ENCODE measurements around the gene UBP1.

DNA sequence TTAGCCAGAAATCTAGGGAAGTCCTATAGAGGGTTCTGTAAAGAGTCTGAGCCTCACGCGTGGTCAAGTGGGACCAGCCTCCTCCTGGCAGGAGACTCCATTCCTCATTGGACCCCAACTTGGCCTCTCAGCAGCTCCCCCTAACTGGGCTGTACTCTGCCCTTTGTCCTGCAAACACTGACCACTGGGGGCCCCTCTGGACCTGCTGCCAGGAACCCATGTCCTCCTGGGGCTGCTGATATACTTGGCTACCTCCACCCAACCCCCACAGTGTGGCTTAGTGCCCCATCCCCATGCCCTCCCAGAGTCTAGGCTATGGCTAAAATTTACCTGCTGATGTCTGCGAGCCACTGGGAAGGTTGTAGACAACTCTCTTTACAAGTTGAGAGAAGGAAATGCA is 62.7 kb downstream of the UBP1 start:
- TF ChIP-seq, protein P1, sequence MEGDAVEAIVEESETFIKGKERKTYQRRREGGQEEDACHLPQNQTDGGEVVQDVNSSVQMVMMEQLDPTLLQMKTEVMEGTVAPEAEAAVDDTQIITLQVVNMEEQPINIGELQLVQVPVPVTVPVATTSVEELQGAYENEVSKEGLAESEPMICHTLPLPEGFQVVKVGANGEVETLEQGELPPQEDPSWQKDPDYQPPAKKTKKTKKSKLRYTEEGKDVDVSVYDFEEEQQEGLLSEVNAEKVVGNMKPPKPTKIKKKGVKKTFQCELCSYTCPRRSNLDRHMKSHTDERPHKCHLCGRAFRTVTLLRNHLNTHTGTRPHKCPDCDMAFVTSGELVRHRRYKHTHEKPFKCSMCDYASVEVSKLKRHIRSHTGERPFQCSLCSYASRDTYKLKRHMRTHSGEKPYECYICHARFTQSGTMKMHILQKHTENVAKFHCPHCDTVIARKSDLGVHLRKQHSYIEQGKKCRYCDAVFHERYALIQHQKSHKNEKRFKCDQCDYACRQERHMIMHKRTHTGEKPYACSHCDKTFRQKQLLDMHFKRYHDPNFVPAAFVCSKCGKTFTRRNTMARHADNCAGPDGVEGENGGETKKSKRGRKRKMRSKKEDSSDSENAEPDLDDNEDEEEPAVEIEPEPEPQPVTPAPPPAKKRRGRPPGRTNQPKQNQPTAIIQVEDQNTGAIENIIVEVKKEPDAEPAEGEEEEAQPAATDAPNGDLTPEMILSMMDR (IDR thresholded peaks at IDR 0.05; ENCODE audit: low read depth, low read length, poor library complexity, severe bottlenecking), result no peak
- no peak for TF ChIP-seq EZH2phosphoT487 (IDR thresholded peaks at IDR 0.05; ENCODE audit: borderline replicate concordance, low read length)

Measured in DOHH2 (cell line).